ENCODE measurements around the gene PDGFB.

Gene PDGFB

DNA sequence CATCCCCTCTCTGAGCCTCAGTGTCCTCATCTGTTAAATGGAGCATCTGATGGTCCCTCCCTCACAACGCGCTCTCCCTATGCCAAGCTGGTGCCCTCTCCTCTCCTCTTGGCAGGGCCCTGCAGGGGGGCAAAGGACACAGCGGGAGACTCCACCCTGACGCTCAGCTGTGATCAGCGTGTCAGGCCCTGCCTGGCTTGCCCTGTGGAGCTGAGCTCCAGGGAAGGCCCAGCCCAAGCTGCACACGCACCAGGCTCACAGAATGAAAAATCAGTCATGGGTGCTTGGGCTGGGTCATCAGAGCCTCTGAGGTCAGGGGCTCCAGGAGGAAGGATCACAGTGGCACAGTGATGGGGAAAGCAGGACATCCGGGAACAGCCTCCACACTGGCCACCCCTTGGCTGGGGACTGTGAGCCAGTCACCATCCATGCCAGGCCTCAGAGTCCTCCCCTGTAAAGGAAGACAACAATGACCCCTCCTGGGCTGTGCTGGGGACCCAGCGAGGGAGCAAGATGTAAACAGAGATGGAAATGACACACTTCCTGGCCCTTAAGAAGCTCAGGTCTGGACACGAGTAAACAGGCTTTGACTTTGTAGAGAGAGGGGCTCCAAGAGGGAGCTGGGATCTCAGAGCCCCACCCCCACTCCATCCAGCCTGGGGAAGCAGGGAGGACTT is 38.0 kb upstream of the PDGFB start:
- peak overlapping the region; percentile 26 to 68 for H3K27ac Mint-ChIP-seq

DNA sequence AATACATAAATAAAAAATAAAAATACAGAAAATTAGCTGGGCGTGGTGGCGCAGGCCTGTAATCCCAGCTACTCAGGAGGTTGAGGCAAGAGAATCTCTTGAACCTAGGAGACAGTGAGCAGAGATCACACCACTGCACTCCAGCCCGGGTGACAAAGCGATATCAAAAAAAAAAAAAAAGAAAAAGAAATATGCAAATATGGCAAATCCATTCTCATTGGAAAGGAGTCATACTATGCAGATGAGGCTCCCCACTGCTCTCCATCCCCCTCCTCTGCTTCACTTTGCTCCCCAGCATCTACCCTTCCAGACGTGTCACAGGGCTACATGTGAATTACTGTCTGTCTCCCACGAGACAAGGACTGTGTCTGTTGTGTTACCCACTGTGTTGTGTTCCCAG is 36.3 kb upstream of the PDGFB start:
- peaks cover 7% of the 10 kb centered on the region for H3K4me1 Mint-ChIP-seq
- DNase-seq = no peak
- H3K4me3 Mint-ChIP-seq = no peak overlapping the region
- ATAC-seq = no peak
- H3K27me3 Mint-ChIP-seq = peaks cover 52% of the 10 kb centered on the region
- peaks cover 0 to 8% of the 10 kb centered on the region in 2 donors for H3K9me3 Mint-ChIP-seq
- no peak overlapping the region for H3K27ac Mint-ChIP-seq

More for the DNA sequence above, 38.0 kb upstream of the PDGFB start:
- no peak for ATAC-seq
- Mint-ChIP-seq H3K4me1 (peaks cover 7% of the 10 kb centered on the region), H3K4me3 (no peak overlapping the region), H3K9me3 (no peaks in the 10 kb centered on the region), H3K27me3 (peaks cover 37% of the 10 kb centered on the region)
- no peak for DNase-seq

DNA sequence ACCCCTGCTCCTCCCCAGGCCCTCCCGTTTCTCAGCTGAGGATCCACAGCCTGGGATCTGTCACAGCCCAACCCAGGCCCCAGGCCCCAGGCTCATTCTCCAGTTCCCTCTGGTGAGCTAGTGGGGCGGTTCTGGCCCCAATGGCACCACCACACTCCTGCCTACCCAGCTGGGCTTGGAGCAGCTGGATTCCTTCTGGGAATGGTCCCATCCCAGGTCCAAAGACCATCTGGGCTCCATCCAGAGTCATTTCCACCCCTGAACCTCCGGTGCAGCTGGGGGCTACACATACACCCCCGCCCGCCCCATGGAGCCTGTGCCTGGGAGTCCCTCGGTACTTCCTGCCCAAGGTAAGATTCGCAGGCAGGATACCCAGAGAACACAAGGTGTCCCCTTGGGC is 35.5 kb upstream of the PDGFB start:
- ATAC-seq = no peak
- H3K9me3 Mint-ChIP-seq = peaks cover 0 to 8% of the 10 kb centered on the region in 2 donors
- H3K27ac Mint-ChIP-seq = no peak overlapping the region
- H3K27me3 Mint-ChIP-seq = peaks cover 60% of the 10 kb centered on the region
- H3K4me3 Mint-ChIP-seq = no peak overlapping the region
- DNase-seq = no peak
- H3K4me1 Mint-ChIP-seq = peaks cover 7% of the 10 kb centered on the region

DNA sequence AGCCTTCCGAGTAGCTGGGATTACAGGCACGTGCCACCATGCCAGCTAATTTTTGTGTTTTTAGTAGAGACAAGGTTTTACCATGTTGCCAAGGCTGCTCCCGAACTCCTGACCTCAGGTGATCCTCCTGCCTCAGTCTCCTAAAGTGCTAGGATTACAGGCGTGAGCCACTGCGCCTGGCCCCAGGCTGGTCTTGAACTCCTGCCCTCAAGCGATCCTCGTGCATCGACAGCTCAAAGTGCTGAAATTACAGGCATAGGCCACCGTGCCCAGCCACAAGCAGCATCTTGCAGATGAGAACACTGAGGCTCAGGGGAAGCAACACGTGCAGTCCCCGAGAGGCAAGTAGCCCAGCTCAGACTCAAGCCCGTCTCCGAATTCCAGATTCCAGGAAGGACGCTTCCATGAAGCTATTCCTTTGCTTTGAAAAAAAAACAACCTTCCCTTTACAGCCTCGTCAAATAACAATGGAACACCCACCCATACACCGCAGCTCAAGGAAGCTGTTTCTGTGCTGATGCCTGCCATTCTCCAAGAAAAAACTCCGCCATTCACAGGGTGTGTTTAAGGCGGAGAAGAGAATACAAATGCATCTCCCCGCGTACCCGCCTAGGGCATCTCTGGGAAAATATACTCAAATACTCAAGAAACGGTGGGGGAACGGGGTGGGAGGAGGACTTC is 34.5 kb upstream of the PDGFB start:
- DNase-seq = no peak
- no peak for ATAC-seq
- no peak overlapping the region for H3K4me3 Mint-ChIP-seq
- H3K27me3 Mint-ChIP-seq = peaks cover 60% of the 10 kb centered on the region
- no peak overlapping the region for H3K27ac Mint-ChIP-seq
- H3K9me3 Mint-ChIP-seq = peaks cover 0 to 8% of the 10 kb centered on the region in 2 donors
- H3K4me1 Mint-ChIP-seq = peaks cover 7% of the 10 kb centered on the region

DNA sequence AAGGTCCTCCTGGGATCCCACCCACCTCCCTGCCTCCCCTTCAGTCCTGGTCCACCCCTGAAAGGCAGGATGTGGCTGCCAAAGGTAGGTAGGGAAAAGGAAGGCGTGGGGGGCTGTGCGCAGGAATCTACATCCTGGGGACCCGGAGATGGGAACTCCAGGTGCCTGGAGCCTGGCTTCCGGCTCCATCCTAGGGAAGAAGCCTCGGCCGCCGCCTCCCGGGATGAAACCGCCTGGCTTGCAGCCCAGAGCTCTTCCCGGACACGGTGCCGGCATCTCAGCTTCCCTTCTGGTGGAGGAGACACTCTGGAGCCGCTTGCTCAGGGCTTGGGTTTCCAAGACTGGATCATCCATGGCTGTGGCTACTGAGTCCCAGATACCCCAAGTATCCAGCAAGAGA is 33.3 kb upstream of the PDGFB start:
- peaks cover 60% of the 10 kb centered on the region for H3K27me3 Mint-ChIP-seq
- no peak for ATAC-seq
- no peak for DNase-seq
- peaks cover 7% of the 10 kb centered on the region for H3K4me1 Mint-ChIP-seq
- peaks cover 0 to 8% of the 10 kb centered on the region in 2 donors for H3K9me3 Mint-ChIP-seq
- H3K4me3 Mint-ChIP-seq = no peak overlapping the region
- no peak overlapping the region for H3K27ac Mint-ChIP-seq

DNA sequence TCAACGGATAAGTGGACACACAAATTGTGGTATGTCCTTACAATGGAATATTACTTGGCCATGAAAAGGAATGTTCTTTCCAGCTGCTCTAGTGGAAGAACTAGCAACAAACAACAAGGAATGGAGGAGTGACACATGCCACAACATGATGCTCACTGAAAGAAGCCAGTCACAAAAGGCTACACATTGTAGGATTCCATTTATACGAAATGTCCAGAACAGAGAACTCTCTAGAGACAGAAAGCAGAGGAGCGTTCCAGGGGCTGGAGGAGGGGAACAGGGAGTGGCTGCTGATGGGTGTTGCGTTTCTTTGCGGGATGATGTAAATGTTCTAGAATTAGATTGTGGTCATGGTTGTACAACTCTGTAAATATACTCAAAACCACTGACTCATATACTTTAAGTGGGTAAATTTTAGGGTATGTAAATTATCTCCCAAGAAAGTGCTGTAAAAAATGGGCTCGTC is 32.4 kb upstream of the PDGFB start:
- Mint-ChIP-seq H3K9me3 (peaks cover 0 to 8% of the 10 kb centered on the region in 2 donors), H3K27ac (no peak overlapping the region), H3K4me3 (no peak overlapping the region), H3K4me1 (no peaks in the 10 kb centered on the region), H3K27me3 (peaks cover 52% of the 10 kb centered on the region)
- no peak for ATAC-seq
- DNase-seq = no peak

DNA sequence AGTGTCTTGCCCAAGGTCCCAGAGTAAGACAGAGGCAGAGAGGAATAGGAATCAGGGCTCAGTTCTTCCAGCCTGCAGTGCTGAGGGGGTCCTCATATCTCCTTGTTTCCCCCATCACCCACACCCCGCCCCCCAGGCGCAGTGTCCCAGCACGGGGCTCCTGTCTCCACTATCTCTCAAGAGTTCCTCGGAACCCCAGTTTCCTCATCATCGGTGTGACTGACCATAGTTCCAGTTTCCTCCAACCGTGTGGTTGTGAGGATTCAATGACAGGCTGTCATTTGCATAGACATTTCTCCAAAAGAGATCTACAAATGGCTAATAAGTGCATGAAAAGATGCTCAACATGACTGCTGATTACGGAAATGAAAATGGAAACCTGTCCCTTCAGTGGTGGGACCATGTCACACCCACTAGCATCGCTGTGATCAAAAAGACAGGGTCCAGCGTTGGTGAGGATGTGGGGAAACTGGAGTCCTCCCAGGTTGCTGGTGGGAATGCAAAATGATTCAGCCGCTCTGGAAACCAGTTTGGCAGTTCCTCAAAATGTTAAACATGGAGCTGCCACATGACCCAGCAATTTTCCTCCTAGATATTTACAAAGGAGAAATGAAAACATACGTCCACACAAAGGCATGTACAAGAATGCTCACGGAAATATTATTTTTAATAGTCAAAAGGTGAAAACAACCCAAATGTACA is 31.8 kb upstream of the PDGFB start:
- H3K27ac Mint-ChIP-seq = no peak overlapping the region
- peaks cover 48% of the 10 kb centered on the region for H3K27me3 Mint-ChIP-seq
- no peaks in the 10 kb centered on the region for H3K4me1 Mint-ChIP-seq
- DNase-seq (no peak), ATAC-seq (no peak)
- no peak overlapping the region for H3K4me3 Mint-ChIP-seq
- H3K9me3 Mint-ChIP-seq = peaks cover 0 to 8% of the 10 kb centered on the region in 2 donors

DNA sequence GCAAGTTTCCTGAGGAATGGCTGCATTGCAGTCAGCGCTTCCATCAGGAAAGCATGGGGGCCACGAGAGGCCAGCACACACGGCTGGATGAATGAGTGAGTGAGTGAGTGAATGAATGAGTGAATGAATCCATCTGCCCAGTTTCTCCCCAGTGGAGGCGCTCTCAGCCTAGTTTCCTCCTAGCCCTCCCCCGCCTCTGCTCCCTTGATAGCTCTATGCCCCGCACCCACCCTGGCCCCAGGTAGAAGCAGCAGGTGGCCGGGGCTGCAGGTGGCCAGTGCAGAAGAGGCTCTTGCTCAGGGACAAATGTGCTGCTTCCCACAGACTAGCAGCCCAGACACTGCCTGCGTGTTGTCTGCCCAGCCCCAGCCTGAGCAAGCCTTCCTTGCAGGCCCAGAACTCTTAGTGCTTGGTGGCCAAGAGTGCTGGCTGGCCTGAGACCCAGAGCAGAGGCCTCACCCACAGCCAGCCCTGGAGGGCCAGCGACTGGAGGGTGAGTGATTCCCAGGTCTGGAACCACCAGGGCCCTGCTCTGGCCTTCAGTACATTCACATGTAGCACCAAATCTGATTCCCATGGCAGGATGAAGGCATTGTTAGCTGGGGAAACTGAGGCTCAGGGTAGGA is 31.1 kb upstream of the PDGFB start:
- ATAC-seq (no peak), DNase-seq (no peak)
- H3K27ac Mint-ChIP-seq = no peak overlapping the region
- no peak overlapping the region for H3K4me3 Mint-ChIP-seq
- peaks cover 0 to 8% of the 10 kb centered on the region in 2 donors for H3K9me3 Mint-ChIP-seq
- H3K4me1 Mint-ChIP-seq = no peaks in the 10 kb centered on the region
- peaks cover 48% of the 10 kb centered on the region for H3K27me3 Mint-ChIP-seq

DNA sequence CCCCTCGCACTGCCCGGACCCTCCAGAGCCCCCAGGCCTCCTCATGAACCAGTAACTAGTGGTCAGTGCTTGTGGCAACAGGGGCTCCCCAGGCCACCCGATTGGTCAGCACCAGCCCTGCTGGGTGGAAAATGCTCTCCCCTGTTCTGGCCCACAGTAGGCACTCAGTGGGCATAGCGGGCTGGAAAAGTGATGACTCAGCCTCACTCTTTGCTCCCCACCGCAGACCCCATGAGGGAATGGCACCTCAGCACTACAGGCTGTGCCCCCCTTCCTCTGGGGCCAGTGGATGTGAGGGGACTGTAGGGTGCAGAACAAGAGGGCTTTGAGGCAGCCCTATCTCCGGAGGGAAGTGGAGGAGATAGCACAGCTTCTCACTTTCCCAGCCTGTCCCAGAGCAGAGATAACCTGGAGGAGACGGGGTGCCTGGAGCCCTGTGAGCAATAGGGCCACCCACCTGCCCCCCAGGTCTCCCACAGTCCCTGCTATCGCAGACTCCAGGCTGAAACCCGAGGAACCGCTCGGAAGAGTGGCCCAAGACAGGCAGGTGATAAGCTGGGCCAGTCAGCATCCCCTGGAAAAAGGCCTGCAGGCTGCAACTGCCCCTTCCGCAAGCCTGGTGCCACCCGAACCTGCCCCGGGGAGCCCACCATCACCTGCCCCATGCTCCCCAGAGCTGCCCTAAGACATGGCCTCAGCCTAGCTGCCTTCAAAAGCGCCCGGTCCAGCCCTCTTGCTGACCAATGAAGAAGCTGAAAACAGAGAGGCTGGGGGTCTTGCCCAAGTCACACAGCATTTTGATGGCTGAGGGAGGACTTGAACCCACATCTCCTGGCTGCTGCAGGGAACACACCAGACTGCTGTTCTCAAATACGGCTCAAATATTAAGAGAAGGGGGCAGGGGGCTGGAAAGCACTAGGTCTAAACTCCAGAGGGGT is 29.4 kb upstream of the PDGFB start:
- DNase-seq (no peak), ATAC-seq (no peak)
- no peaks in the 10 kb centered on the region for H3K4me1 Mint-ChIP-seq
- H3K4me3 Mint-ChIP-seq = no peak overlapping the region
- no peak overlapping the region for H3K27ac Mint-ChIP-seq
- peaks cover 33% of the 10 kb centered on the region for H3K27me3 Mint-ChIP-seq
- H3K9me3 Mint-ChIP-seq = peaks cover 0 to 8% of the 10 kb centered on the region in 2 donors

DNA sequence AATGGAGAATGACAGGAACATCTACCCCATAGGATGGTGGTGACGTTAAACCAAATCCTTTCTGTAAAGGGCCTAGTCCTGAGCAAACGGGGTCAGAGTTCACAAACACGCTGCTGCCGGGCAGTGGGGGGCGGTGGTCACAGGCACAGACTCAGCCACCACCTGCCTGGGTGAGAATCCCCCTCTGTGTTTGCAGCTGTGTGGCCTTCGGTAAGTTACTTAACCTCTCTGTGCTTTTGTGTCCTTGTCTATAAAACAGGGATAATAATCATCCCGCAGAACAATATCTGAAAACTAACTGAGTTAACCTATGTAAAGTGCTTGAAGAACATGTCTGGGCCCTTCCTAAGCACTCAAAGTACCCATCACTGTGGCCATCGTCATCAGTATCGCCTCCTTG is 26.0 kb upstream of the PDGFB start:
- ATAC-seq = no peak
- H3K4me1 Mint-ChIP-seq = peaks cover 13% of the 10 kb centered on the region
- H3K27me3 Mint-ChIP-seq = peaks cover 5% of the 10 kb centered on the region
- H3K27ac Mint-ChIP-seq = no peak overlapping the region
- DNase-seq = no peak
- H3K9me3 Mint-ChIP-seq = no peaks in the 10 kb centered on the region
- H3K4me3 Mint-ChIP-seq = no peak overlapping the region

DNA sequence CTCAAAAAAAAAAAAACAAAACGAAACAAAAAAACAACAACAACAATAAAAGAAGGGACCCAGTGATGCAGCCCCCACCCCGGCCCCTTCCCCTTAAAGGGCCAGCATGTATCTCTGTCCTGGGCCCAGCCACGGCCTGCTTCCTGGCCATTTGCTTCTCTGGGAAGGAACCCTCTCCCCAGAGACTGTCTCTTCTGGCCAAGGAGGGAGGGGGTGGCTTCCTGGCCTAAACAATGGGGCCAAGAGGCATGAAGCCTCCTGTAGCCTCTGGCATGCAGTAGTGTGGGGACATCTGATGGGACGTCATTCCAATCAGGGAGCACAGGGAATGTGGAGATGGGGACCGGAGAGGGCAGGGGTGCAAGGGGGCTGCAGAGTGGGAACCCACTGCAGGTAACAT is 25.5 kb upstream of the PDGFB start:
- no peak overlapping the region for H3K27ac Mint-ChIP-seq

DNA sequence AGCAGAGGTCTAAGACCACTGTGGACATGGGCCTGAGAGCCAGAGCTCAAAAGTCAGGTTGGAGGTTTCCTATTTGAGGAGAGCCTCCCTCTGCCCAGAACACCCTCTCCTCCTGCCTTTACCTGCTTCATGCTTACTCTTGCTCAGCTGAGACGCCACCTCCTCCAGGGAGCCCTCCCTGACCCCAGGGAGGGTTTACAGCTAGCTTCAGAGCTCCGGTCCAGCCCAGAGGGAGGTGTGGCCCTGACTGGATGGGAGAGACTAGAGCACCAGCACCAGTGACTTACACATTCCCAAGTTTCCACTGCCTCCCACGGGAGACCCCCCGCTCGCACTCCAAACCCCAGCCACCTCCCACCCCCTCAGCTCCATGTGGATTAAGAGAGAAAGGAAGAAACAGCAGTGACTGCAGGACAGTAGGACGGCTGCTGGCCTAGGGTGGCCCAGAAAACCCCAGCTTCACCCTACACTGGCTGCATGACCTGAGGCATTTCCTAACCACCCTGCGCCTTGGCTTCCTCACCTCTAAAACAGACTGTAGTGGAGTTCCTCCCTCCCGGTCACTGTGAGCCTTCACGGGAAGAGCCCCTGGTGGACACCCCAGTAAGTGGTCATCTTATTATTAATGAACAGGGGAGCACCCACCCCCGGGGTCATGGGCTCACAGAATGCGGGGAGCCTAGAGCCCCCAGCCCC is 24.5 kb upstream of the PDGFB start:
- no peak overlapping the region for H3K27ac Mint-ChIP-seq

More for the DNA sequence above, 25.5 kb upstream of the PDGFB start:
- ATAC-seq (no peak), DNase-seq (no peak)
- Mint-ChIP-seq H3K27me3 (no peaks in the 10 kb centered on the region), H3K4me3 (no peak overlapping the region), H3K4me1 (peaks cover 13% of the 10 kb centered on the region), H3K9me3 (no peaks in the 10 kb centered on the region)

DNA sequence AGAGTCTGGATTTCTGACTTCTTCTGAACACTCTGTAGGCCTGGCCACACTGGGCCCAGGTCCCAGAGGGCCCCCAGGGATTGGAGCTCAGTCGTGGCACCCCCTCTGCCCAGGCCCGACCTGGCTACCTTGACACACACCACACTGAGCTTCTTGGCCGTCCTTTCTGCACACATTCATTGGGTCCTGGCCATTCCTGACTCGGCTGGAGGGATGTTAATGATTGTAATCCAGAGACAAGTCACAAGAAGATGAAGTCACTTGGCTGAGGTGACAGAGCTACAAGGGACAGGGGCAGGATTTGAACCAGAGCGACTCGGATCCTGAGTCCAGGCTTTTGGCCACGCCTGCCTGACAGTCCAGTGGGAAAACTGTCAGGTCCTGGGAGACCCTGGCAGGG is 23.9 kb upstream of the PDGFB start:
- Mint-ChIP-seq H3K9me3 (no peaks in the 10 kb centered on the region), H3K27ac (no peak overlapping the region), H3K27me3 (peaks cover 13% of the 10 kb centered on the region), H3K4me1 (peaks cover 27% of the 10 kb centered on the region), H3K4me3 (no peak overlapping the region)
- ATAC-seq (no peak), DNase-seq (no peak)

More for the DNA sequence above, 24.5 kb upstream of the PDGFB start:
- no peak overlapping the region for H3K4me3 Mint-ChIP-seq
- H3K4me1 Mint-ChIP-seq = peaks cover 21% of the 10 kb centered on the region
- ATAC-seq (no peak), DNase-seq (no peak)
- peaks cover 8% of the 10 kb centered on the region for H3K27me3 Mint-ChIP-seq
- H3K9me3 Mint-ChIP-seq = no peaks in the 10 kb centered on the region

DNA sequence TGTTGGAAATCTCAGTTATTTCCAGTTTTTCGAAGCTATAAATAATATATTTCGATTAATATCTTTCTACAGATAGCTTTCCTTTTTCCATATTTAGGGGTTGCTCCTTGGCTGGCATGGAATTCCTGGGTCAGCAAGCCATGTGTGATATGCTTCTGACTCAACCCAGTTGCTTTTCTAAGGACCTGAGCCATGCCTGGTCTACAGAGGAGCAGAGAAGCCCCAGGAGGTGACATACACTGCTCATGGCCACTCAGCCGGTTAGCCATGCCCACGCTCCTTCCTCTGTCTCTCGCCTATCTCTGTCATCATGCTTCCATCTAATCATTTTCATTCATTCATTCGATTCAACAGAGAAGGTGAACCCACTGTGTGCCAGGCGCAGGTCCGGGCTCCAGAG is 23.2 kb upstream of the PDGFB start:
- DNase-seq (no peak), ATAC-seq (no peak)
- H3K27me3 Mint-ChIP-seq = peaks cover 13% of the 10 kb centered on the region
- peak overlapping the region in 1 of 2 donors; percentile 35 for H3K27ac Mint-ChIP-seq
- no peaks in the 10 kb centered on the region for H3K9me3 Mint-ChIP-seq
- peaks cover 28% of the 10 kb centered on the region for H3K4me1 Mint-ChIP-seq
- no peak overlapping the region for H3K4me3 Mint-ChIP-seq
